A673 (cell line): ENCODE measurements around the gene KREMEN1. TPM values are rescaled to one million over a fixed set of nuclear protein-coding genes. Genes with fewer than 3 reads are reported as not detected.

Source experiments
- BruUV-seq: library from RNA; stranded (reverse); fragments of 400-500 nt; replicated peaks from 2 replicates; lab custom pipeline; 2021; lab: Mats Ljungman, UMichigan
- CTCF ChIA-PET: fragments of 300-600 bp; sonication (Branson Sonifier 250); formaldehyde crosslinking; loops from one replicate; lab custom pipeline; 2022; ENCODE audit warnings: antibody characterized with exemption; lab: Charles Lee
- POLR2A ChIA-PET: fragments of 300-600 bp; sonication (Branson Sonifier 250); formaldehyde crosslinking; loops from one replicate; lab custom pipeline; 2022; ENCODE audit warnings: antibody characterized with exemption; ENCODE audit not compliant: low non-redundant PET; lab: Charles Lee
- DNase-seq: peaks from one replicate; pipeline ENCODE4 v3.0.0-alpha.2; 2015; ENCODE audit warnings: low spot score
- H3K27ac ChIP-seq: fragments of 200-600 bp; sonication (generic); 2 replicates; pipeline ENCODE4 v1.5.1; 2016; ENCODE audit warnings: mixed run types, low read depth, mild to moderate bottlenecking, mixed read lengths, antibody characterized with exemption, low read length; ENCODE audit not compliant: poor library complexity, severe bottlenecking
- H3K27me3 ChIP-seq: fragments of 200-600 bp; sonication (generic); replicated peaks from 2 replicates; pipeline ENCODE4 v1.6.1; 2017; ENCODE audit warnings: mixed run types, low read depth, mild to moderate bottlenecking, mixed read lengths, antibody characterized with exemption, low read length; ENCODE audit not compliant: insufficient read depth, poor library complexity
- H3K36me3 ChIP-seq: fragments of 200-600 bp; sonication (generic); 2 replicates; pipeline ENCODE4 v1.6.1; 2016; ENCODE audit warnings: mixed run types, mild to moderate bottlenecking, mixed read lengths, antibody characterized with exemption, low read length; ENCODE audit not compliant: insufficient read depth, poor library complexity, severe bottlenecking
- H3K4me1 ChIP-seq: fragments of 200-600 bp; sonication (generic); 2 replicates; pipeline ENCODE4 v1.6.1; 2017; ENCODE audit warnings: mixed run types, mild to moderate bottlenecking, mixed read lengths, antibody characterized with exemption, low read length; ENCODE audit not compliant: insufficient read depth, poor library complexity, severe bottlenecking
- H3K4me3 ChIP-seq: fragments of 200-600 bp; sonication (generic); 2 replicates; pipeline ENCODE4 v1.5.1; 2016; ENCODE audit warnings: low read depth, mixed run types, mild to moderate bottlenecking, mixed read lengths, low read length; ENCODE audit not compliant: poor library complexity, severe bottlenecking
- H3K9me3 ChIP-seq: fragments of 200-600 bp; sonication (generic); 2 replicates; pipeline ENCODE4 v1.6.1; 2016; ENCODE audit warnings: mixed run types, low read depth, mild to moderate bottlenecking, mixed read lengths, antibody characterized with exemption, low read length; ENCODE audit not compliant: poor library complexity, severe bottlenecking
- EZH2 ChIP-seq: fragments of 200-600 bp; sonication (generic); IDR thresholded peaks from 2 replicates; pipeline ENCODE4 v1.6.1; 2017; ENCODE audit warnings: borderline replicate concordance, low read depth, mild to moderate bottlenecking, mixed read lengths, antibody characterized with exemption, low read length; ENCODE audit not compliant: poor library complexity, severe bottlenecking
- intact Hi-C: fragments of 100-400 bp; cut with micrococcal nuclease; formaldehyde crosslinking; loops from one replicate; pipeline ENCODE4 v1.10.0; 2022; ENCODE audit not compliant: unreplicated experiment
- total RNA-seq: library from RNA; stranded (reverse); gene quantifications from 2 replicates; pipeline ENCODE4 v1.2.3, GENCODE V29; 2021
- TF ChIP-seq, protein P1 (sequence below): fragments of 300-800, 200-600 bp; sonication (generic); conservative IDR thresholded peaks from 2 replicates; pipeline ENCODE4 v1.5.1; 2017; ENCODE audit warnings: low read depth, mild to moderate bottlenecking, antibody characterized with exemption, low read length, moderate library complexity, mixed read lengths

KREMEN1 gene
- total RNA-seq, 1 experiment from 2014 or later, result 4.2 TPM

DNA sequence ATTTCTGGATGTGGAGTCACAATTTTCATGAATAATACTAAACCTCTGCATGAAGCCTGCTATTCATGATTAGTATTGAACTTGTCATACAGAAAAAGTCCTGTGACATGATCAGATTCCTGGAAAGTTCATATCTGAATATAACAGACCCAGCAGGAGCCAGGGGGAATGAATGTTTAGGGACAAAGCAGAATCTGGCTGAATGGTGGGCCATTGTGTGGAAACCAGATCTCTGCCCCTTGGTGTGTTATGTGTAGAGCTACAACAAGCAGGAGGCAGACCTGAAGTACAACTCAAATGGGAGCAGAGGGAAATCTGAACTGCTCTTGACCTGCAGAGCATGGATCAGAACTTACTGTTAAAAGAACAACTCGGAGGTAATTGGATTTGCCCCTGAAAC, 30.3 kb downstream of the KREMEN1 start:
- peaks cover 26% of the 10 kb centered on the region for H3K4me1 ChIP-seq
- no peak for DNase-seq
- TF ChIP-seq EZH2, result no peak
- TF ChIP-seq, protein P1, sequence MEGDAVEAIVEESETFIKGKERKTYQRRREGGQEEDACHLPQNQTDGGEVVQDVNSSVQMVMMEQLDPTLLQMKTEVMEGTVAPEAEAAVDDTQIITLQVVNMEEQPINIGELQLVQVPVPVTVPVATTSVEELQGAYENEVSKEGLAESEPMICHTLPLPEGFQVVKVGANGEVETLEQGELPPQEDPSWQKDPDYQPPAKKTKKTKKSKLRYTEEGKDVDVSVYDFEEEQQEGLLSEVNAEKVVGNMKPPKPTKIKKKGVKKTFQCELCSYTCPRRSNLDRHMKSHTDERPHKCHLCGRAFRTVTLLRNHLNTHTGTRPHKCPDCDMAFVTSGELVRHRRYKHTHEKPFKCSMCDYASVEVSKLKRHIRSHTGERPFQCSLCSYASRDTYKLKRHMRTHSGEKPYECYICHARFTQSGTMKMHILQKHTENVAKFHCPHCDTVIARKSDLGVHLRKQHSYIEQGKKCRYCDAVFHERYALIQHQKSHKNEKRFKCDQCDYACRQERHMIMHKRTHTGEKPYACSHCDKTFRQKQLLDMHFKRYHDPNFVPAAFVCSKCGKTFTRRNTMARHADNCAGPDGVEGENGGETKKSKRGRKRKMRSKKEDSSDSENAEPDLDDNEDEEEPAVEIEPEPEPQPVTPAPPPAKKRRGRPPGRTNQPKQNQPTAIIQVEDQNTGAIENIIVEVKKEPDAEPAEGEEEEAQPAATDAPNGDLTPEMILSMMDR, result no peak
- H3K9me3 ChIP-seq, result no peaks in the 10 kb centered on the region
- no peaks in the 10 kb centered on the region for H3K36me3 ChIP-seq
- CTCF ChIA-PET, result no interaction called here
- no TSS peak for BruUV-seq
- no peak overlapping the region for H3K4me3 ChIP-seq
- H3K27me3 ChIP-seq, result no peaks in the 10 kb centered on the region
- no peak overlapping the region for H3K27ac ChIP-seq
- POLR2A ChIA-PET, result no interaction called here
- intact Hi-C loops, result loop anchor here (5.0 kb wide), 1 partner anchor 49 kb away; no protein-coding TSS in a partner anchor

DNA sequence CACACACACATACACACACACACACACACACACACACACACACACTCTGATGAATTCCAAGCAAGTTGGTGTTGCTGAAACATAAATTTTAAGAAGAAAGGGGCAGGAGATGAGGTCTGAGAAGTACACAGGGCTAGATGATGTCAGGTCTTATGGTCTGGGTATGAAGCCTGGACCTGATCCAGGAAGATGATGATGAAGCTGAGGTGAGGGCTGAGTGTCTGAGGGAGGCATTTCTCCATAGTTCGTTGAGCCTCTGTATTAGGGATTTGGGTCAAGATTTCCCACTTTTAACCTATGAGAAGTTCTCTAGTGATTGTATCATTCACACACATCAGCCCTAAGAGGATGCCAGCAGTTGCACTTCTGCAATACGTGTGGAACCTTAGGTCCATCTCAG, 32.6 kb downstream of the KREMEN1 start:
- H3K4me3 ChIP-seq, result no peak overlapping the region
- DNase-seq, result no peak
- CTCF ChIA-PET, result no interaction called here

DNA sequence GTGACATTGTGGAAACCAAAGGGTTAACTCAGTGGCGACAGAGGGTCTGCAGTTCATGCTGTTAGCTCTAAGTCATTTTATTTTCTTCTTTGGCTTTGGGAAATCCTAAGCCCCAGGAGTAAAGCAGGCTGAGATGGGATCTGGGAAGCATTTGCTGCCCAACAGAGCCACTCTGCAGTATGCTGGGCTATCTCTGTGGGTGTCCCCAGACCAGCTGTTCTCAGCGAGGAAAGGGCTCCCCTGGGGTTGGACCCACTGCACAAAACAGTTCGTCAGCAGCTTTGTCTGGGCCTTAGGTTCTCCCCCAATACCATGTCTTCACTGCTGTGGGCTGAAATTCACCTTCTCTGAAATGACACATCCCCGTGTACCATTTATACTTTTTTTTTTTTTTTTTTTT, 34.0 kb downstream of the KREMEN1 start:
- CTCF ChIA-PET, result interaction anchor here (0.7 kb wide), 1 partner anchor 47 kb away, joined by 4 read pairs; no protein-coding TSS in a partner anchor
- H3K36me3 ChIP-seq, result no peaks in the 10 kb centered on the region
- H3K4me3 ChIP-seq, result no peak overlapping the region
- no peak overlapping the region for H3K27ac ChIP-seq
- no peaks in the 10 kb centered on the region for H3K27me3 ChIP-seq
- DNase-seq, result peak; percentile 22
- no peaks in the 10 kb centered on the region for H3K9me3 ChIP-seq
- intact Hi-C loops, result no loop called here
- TF ChIP-seq EZH2, result no peak
- TF ChIP-seq, protein P1, result no peak
- POLR2A ChIA-PET, result no interaction called here
- peaks cover 32% of the 10 kb centered on the region for H3K4me1 ChIP-seq
- BruUV-seq, result no TSS peak

More for the DNA sequence above, 32.6 kb downstream of the KREMEN1 start:
- POLR2A ChIA-PET, result no interaction called here
- H3K36me3 ChIP-seq, result no peaks in the 10 kb centered on the region
- H3K4me1 ChIP-seq, result peaks cover 37% of the 10 kb centered on the region
- H3K9me3 ChIP-seq, result no peaks in the 10 kb centered on the region
- TF ChIP-seq, protein P1, result no peak
- no peak for TF ChIP-seq EZH2
- intact Hi-C loops, result no loop called here
- no peak overlapping the region for H3K27ac ChIP-seq
- BruUV-seq, result no TSS peak
- no peaks in the 10 kb centered on the region for H3K27me3 ChIP-seq
